ENCODE data around the gene TCF7L2.

TCF7L2 gene

GRCh38 chr10:113022265-113022664 is 72.2 kb downstream of the TCF7L2 start:
- no peak for DNase-seq (ENCODE audit: low read depth in 2 of 2)

DNA sequence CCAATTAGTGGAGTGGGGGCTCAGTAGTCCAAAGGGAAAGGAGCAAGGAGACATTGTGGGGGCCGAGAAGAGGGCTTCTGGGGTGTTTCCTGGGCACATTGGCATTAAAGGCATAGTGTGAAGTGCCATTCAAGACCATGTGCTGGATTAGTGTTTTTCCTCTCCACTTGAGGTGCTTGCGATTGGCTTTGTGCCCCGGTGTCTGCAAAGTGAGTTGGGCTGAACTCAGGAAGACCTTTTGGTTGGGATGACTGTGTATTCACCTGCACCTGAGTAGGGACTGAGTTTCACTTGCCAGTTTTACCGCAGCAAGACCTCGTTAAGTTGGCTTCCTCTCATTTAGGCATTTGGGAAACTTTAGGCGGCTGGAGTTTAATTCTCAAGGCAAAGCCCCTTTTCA is 73.0 kb downstream of the TCF7L2 start:
- no peak for DNase-seq (ENCODE audit: low read depth in 2 of 2)

DNA sequence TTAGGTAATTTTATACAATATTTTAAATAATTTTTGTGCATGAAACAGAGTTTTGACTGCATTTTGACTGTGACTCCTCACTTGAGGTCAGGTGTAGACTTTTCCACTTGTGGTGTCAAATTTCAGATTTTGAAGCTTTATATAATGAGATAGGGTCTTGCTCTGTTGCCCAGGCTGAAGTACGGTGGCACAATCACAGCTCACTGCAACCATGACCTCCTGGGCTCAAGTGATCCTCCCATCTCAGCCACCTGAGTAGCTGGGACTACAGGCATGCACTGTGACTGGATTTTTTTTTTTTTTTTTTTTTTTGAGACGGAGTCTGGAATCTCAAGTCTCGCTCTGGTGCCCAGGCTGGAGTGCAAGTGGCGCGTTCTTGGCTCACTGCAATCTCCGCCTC is 74.9 kb downstream of the TCF7L2 start:
- no peak for DNase-seq (ENCODE audit: low read depth in 2 of 2)

DNA sequence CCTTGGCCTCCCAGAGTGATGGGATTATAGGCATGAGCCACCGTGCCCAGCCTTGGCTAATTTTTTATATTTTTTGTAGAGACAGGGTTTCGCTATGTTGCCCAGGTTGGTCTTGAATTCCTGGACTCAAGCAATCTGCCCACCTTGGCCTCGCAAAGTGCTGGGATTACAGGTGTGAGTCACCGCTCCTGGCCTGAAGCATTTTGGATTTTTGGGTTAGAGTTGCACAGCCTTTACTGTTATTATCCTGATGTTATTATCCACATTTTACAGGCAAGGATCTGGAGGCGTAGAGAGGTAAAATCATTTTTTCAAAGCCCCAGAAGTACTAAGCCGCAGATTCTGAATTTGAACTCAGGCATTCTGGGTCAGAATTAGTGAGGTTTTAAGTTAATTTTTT is 75.4 kb downstream of the TCF7L2 start:
- no peak for DNase-seq (ENCODE audit: low read depth in 2 of 2)

GRCh38 chr10:113026679-113027078 is 76.6 kb downstream of the TCF7L2 start:
- no peak for DNase-seq (ENCODE audit: low read depth in 2 of 2)

GRCh38 chr10:113027230-113027573 is 77.2 kb downstream of the TCF7L2 start:
- DNase-seq (ENCODE audit: low read depth in 2 of 2) = no peak

DNA sequence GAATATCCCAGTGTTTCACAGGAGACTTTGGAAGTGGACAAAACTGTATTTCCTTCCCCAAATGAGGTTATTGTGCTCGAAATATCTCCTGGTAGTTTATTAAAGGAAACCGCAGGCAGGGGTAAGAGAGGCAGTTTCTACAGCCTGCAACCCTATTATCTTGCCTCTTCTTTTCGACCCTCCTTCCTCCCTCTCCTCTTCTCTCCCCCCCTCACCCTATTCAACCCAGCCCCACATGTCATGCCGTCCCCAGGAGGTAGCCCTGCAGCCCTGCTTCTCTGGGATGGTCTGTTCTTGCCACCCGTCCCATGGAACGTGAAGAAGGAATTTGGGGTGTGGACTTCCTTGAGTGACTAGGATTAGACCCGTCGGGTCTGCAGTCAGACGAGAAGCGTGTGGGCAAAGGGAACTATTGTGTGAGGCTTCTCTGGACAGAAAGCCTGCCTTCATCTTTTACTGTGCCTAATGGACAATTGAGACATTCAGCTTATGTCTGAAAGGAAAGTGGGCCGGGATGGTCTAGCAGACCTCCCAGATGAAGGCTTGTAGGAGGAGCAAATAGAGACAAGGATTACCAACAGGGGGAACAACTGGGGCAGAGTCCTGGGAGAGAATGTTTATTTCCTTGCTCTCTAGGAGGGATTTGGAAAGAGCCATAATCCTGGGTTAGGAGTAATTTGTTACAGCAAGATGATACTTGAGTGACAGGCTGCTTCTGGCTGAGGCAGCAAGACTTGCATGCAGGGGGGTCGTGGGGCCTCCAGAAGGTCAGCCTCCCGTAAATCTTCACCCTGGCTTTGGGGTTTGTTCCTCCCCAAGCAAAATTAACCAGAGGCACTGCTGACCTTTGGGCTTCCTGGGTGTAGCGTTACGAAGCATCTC is 77.8 kb downstream of the TCF7L2 start:
- no peak for DNase-seq (ENCODE audit: low read depth in 2 of 2)

GRCh38 chr10:113028456-113029440 is 78.7 kb downstream of the TCF7L2 start:
- DNase-seq (ENCODE audit: low read depth in 2 of 2) = no peak

DNA sequence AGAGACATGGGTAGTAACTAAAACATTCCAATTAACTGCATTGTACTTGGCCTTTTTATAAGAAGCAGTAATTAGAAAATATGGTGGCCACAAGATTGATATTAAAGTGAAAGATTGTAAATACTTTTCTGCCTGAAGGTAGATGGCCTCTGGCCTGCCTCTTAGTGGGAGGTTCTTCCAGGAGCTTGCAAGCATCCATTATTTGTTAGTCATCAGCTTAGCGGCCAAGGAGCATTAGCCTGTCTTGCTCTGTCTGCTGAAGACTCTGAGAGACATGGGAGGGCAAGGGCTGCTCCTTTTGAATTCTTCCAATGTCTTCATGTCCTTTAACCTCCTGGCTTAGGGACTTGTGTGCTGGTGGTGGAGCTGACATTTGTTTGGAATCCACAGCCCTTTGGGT is 80.4 kb downstream of the TCF7L2 start:
- DNase-seq (ENCODE audit: low read depth in 2 of 2) = no peak

GRCh38 chr10:113031147-113031546 is 81.1 kb downstream of the TCF7L2 start:
- DNase-seq (ENCODE audit: low read depth in 2 of 2) = no peak

- DNase-seq (ENCODE audit: low read depth in 2 of 2) = no peak
Measured at GRCh38 chr10:113033991-113034390, 83.9 kb downstream of the TCF7L2 start.

- no peak for DNase-seq (ENCODE audit: low read depth in 2 of 2)
Measured at GRCh38 chr10:113035732-113036312, 85.8 kb downstream of the TCF7L2 start.

DNA sequence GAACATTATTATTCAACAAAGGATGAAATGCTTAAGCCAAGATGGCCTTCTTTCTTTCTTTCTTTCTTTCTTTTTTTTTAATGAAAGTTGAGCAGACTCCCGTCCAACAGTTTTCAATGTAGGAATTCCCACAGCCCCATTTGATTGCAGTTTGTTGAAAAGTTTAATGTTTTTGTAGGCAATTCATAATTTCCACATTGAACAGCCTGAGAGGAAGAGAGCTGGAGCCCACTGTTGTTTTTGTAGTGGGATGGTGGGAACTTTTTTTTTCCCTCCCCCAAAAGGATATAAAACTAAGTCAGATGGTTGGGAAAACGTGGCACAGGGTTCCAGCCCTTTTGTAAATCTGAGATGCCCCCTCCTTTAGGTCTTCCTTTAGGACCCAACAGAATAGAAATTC is 86.6 kb downstream of the TCF7L2 start:
- no peak for DNase-seq (ENCODE audit: low read depth in 2 of 2)

GRCh38 chr10:113037218-113037617 is 87.2 kb downstream of the TCF7L2 start:
- DNase-seq (ENCODE audit: low read depth in 2 of 2) = no peak

DNA sequence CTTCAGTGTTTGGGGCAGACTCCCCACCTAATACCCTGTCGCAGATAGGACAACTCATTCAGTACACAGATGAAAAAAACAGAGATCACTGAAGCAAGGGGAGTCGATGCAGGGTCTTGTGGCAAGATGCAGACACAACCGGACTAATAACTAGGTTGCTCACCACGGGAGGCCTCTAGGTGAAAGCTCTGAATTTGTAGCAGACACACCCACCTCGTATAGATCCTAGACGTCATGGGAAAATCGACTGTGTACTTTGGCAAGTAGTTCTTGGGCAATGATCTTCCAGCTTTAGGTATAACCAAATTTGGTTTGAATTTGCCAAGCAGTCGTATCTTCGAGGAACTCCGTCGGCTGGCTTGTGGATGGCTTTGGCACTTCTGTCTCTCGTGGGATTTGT is 88.1 kb downstream of the TCF7L2 start:
- no peak for DNase-seq (ENCODE audit: low read depth in 2 of 2)

- DNase-seq (ENCODE audit: low read depth in 2 of 2) = no peak
Measured at GRCh38 chr10:113038985-113039384, 88.9 kb downstream of the TCF7L2 start.

DNA sequence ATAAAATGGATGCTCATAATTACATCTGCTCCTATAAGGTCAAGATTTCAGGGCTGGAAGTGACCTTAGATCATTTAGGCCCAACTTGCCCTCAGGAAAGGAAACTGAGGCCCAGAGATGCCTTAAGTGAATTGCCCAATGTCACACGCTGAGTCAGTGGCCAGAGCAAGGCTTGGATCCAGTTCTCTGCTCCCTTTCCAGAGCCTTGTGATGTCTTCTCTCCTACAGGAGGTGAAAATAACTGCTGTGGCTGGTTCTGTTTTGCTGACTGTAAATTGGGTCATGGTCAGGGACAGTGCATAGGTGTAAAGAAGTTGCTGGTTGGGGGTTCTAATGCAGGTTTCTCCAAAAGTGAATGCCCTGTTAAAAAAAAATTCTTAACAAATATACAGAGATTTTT is 91.3 kb downstream of the TCF7L2 start:
- DNase-seq (ENCODE audit: low read depth in 2 of 2) = no peak

- DNase-seq (ENCODE audit: low read depth in 2 of 2) = no peak
Measured at GRCh38 chr10:113041841-113042750, 92.0 kb downstream of the TCF7L2 start.

DNA sequence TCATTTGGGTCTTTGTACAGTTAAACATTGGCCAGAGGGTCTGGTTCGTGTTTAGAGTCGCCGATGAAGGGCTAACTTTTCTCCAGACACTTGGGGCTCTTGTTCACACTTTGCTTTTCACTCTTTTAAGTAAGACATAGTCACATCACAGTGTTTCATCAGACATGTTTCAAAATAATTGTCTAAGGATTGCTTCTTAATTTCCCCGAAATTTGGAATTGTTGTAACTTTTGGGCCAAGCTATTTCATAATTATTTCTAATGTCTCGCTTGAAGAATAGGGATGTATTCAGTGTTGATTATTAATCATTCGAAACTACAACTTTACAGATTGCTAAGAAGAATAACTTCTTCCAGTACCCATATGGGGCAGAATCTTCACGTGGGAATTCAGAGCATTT is 92.8 kb downstream of the TCF7L2 start:
- DNase-seq (ENCODE audit: low read depth in 2 of 2) = no peak

DNA sequence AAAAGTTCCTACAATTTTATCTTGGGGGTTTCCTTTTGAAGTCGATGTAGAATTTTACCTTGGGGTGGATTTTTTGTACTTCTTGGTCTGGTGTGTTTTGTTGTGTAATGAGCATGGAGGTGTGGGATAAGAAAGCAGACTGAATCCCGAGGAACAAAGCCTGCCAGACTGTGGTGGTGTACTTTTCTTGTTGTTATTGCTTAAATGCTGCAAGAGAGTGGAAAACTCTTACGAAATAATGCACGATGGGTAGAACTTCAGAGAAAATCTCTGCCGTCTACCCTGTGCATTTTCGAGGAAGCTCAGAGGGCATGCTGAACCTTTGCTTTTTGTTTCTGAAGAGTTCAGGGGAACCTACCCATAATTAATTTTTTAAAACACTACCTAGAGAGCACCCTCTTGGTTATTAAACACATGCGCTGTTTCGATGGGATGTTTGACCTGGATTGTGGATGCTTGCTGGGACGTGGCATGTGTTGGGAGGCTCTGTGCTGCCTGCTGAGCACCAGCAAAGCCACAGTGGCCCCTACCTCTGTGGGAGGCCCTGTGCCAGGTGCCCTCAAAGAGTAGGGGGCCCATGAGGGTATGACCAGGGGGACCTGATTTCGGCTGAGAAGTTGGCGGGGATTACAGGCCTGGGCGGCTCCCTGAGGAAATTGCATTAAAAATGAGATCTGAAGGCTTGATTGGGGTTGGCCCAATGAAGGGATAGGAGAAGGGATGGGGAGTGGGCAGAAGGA is 94.1 kb downstream of the TCF7L2 start:
- no peak for DNase-seq (ENCODE audit: low read depth in 2 of 2)

Data from stimulated activated CD4-positive, alpha-beta T cell treated with anti-CD3 and anti-CD28 coated beads, Interleukin-4, amount 100 ng/mL, for 48 hours (primary cell).